AG09319 (cell line): ENCODE data around the gene HEYL.

Experiments
- DNase-seq: peaks from one replicate; pipeline ENCODE4 v3.0.0-alpha.2; 2010; ENCODE audit warnings: low read depth; ENCODE audit errors: extremely low read depth
- CTCF ChIP-seq: IDR thresholded peaks from 2 replicates; pipeline ENCODE4 v1.5.1; 2011; ENCODE audit warnings: low read depth, mild to moderate bottlenecking, inconsistent platforms, low read length, moderate library complexity

HEYL gene

GRCh38 chr1:39657402-39657801 is 18.0 kb upstream of the HEYL start:
- no peak for DNase-seq
- TF ChIP-seq CTCF = no peak

- TF ChIP-seq CTCF = no peak
- DNase-seq = no peak
These were observed 16.9 kb upstream of the HEYL start for GRCh38 chr1:39656391-39656790.

- no peak for DNase-seq
- no peak for TF ChIP-seq CTCF
These were observed 16.3 kb upstream of the HEYL start for GRCh38 chr1:39655578-39656268.

- no peak for TF ChIP-seq CTCF
- no peak for DNase-seq
These were observed 14.8 kb upstream of the HEYL start for GRCh38 chr1:39654291-39654690.

- peak; percentile 50 for DNase-seq
- TF ChIP-seq CTCF = peak; percentile 91
These were observed 14.1 kb upstream of the HEYL start for GRCh38 chr1:39653546-39654031.

GRCh38 chr1:39652554-39652953 is 13.1 kb upstream of the HEYL start:
- TF ChIP-seq CTCF = no peak
- no peak for DNase-seq

- no peak for TF ChIP-seq CTCF
- no peak for DNase-seq
These were observed 12.7 kb upstream of the HEYL start for GRCh38 chr1:39652105-39652504.
